ENCODE data around the gene UQCC2. TPM values are rescaled to one million over a fixed set of nuclear protein-coding genes. Genes with fewer than 3 reads are reported as not detected.

UQCC2 gene
- total RNA-seq, 4 donors from 2014 or later, result 4.6 to 19.6 (median 6.9) TPM

DNA sequence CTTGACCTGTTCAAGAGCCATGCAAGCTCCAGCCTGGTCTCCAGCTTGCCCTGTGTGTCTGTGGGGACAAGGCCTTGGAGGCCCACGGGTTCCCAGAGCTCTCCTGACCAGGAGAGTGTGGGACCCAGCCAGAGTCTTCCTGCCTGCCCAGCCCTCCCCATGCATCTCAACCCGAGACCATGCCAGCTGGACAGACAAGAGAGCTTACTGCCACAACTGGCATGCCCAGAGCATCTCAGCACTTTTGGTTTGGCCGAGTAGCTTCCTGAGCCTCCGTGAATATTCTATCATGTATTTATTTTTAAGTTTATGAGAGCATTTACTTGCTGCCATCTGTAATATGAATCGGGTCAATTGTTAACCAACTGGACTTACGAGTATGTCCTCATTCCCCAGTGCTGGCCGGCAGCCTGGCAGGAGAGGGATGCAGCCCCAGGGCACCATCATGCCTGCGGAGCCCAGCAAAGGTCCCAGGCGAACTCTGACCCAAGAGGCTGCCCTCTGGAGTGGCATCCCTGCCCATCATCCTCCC, 20.3 kb upstream of the UQCC2 start:
- Histone ChIP-seq H3K27ac (no peak overlapping the region), H3K36me3 (no peaks in the 10 kb centered on the region)

DNA sequence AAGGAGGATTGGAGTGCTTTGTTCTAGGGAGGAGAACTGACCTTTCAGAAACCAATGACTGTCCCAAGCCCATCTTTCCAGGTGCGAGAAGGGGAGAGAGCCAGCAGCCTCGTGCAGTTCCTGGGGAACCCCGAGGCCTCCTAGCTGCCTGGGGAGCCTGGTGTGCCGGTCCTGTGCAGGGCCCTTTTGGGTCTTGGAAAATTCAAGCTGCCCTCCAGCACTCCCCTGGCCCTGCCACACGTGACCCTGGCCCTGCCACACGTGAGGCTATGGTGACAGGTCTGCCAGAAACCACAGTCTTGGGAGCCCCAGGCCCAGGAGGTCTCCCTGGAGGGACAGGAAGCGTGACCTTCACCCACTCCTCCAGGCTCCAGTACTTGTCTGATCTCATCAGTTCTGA, 19.5 kb upstream of the UQCC2 start:
- no peak for DNase-seq
- Histone ChIP-seq H3K27ac (no peak overlapping the region), H3K36me3 (no peaks in the 10 kb centered on the region), H3K27me3 (no peaks in the 10 kb centered on the region), H3K4me3 (no peak overlapping the region), H3K9me3 (no peaks in the 10 kb centered on the region), H3K4me1 (no peaks in the 10 kb centered on the region)
- TF ChIP-seq POLR2A (IDR thresholded peaks at IDR 0.05), result no peak
- TF ChIP-seq, protein P1, sequence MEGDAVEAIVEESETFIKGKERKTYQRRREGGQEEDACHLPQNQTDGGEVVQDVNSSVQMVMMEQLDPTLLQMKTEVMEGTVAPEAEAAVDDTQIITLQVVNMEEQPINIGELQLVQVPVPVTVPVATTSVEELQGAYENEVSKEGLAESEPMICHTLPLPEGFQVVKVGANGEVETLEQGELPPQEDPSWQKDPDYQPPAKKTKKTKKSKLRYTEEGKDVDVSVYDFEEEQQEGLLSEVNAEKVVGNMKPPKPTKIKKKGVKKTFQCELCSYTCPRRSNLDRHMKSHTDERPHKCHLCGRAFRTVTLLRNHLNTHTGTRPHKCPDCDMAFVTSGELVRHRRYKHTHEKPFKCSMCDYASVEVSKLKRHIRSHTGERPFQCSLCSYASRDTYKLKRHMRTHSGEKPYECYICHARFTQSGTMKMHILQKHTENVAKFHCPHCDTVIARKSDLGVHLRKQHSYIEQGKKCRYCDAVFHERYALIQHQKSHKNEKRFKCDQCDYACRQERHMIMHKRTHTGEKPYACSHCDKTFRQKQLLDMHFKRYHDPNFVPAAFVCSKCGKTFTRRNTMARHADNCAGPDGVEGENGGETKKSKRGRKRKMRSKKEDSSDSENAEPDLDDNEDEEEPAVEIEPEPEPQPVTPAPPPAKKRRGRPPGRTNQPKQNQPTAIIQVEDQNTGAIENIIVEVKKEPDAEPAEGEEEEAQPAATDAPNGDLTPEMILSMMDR (IDR thresholded peaks at IDR 0.05), result no peak

More for the DNA sequence above, 20.3 kb upstream of the UQCC2 start:
- Histone ChIP-seq H3K9me3 (no peaks in the 10 kb centered on the region), H3K27me3 (no peaks in the 10 kb centered on the region), H3K4me3 (no peak overlapping the region), H3K4me1 (no peaks in the 10 kb centered on the region)
- no peak for DNase-seq
- TF ChIP-seq, protein P1 (IDR thresholded peaks at IDR 0.05), result no peak
- TF ChIP-seq POLR2A (IDR thresholded peaks at IDR 0.05), result no peak

DNA sequence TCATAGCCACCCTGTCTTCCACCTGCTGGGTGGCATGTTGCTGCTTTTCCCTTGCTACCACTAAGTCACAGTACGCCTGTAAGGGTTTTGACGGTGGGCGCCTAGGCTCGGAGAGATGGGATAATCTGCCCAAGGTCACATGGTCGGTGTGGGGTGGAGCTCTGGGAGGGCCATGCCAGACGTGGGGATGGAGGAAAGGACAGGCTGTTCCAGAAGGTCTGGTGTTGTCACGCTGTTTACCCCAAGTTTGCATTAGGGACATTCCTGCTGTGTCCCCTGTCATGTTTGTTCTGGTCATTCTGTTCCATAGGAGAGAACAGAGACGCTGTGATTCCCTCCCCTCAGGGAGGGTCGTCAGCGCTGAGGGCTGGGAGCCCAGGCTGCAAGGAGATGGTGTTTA, 19.1 kb upstream of the UQCC2 start:
- H3K27me3 ChIP-seq, result no peaks in the 10 kb centered on the region
- no peaks in the 10 kb centered on the region for H3K36me3 ChIP-seq

GRCh38 chr6:33729059-33729458, 17.6 kb upstream of the UQCC2 start:
- no peak overlapping the region for H3K27ac ChIP-seq
- H3K36me3 ChIP-seq, result no peaks in the 10 kb centered on the region
- TF ChIP-seq, protein P1 (IDR thresholded peaks at IDR 0.05), result no peak
- TF ChIP-seq POLR2A (IDR thresholded peaks at IDR 0.05), result no peak

More for the DNA sequence above, 19.1 kb upstream of the UQCC2 start:
- H3K4me1 ChIP-seq, result no peaks in the 10 kb centered on the region
- TF ChIP-seq, protein P1 (IDR thresholded peaks at IDR 0.05), result no peak
- TF ChIP-seq POLR2A (IDR thresholded peaks at IDR 0.05), result no peak
- no peak overlapping the region for H3K27ac ChIP-seq
- H3K9me3 ChIP-seq, result no peaks in the 10 kb centered on the region
- no peak overlapping the region for H3K4me3 ChIP-seq
- no peak for DNase-seq

DNA sequence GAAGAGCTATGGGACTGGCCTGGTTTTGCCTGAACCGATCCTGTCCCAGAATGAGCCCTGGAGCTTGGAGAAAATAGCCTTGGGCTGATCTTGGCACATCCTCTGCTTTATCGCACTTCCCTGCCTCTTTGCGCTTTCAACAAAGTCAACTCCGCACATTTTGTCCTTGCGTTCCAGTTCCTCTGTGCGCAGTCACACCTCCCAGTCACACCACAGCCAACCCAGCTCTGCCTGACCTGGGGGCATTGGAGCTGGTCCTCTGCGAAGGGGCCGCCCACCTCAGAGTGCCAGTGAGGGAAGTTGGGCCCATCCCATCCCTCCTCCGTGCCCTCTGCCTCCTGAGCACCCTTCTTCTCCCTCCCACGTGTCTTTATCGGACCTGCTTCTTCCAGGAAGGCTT, 16.9 kb upstream of the UQCC2 start:
- Histone ChIP-seq H3K27ac (no peak overlapping the region), H3K36me3 (no peaks in the 10 kb centered on the region), H3K4me1 (no peaks in the 10 kb centered on the region), H3K27me3 (no peaks in the 10 kb centered on the region), H3K9me3 (no peaks in the 10 kb centered on the region), H3K4me3 (no peak overlapping the region)
- TF ChIP-seq, protein P1 (IDR thresholded peaks at IDR 0.05), result no peak
- TF ChIP-seq POLR2A (IDR thresholded peaks at IDR 0.05), result no peak
- no peak for DNase-seq

More at GRCh38 chr6:33729059-33729458, 17.6 kb upstream of the UQCC2 start:
- DNase-seq, result no peak
- Histone ChIP-seq H3K4me1 (no peaks in the 10 kb centered on the region), H3K4me3 (no peak overlapping the region), H3K9me3 (no peaks in the 10 kb centered on the region), H3K27me3 (no peaks in the 10 kb centered on the region)

- TF ChIP-seq, protein P1 (IDR thresholded peaks at IDR 0.05), result no peak
- no peak for TF ChIP-seq POLR2A (IDR thresholded peaks at IDR 0.05)
- DNase-seq, result no peak
- no peaks in the 10 kb centered on the region for H3K4me1 ChIP-seq
- no peak overlapping the region for H3K27ac ChIP-seq
- no peak overlapping the region for H3K4me3 ChIP-seq
- no peaks in the 10 kb centered on the region for H3K27me3 ChIP-seq
- no peaks in the 10 kb centered on the region for H3K36me3 ChIP-seq
- no peaks in the 10 kb centered on the region for H3K9me3 ChIP-seq
Measured at GRCh38 chr6:33727932-33728331, 16.4 kb upstream of the UQCC2 start.
